Activated CD8-positive, alpha-beta T cell treated with anti-CD3 and anti-CD28 coated beads, Interleukin-2, amount 10 ng/mL, durations not matched to agents 7 days and 5 days (primary cell): Measurements from ENCODE around the gene MANEAL. TPM values are rescaled to one million over a fixed set of nuclear protein-coding genes. Genes with fewer than 3 reads are reported as not detected.

Experiments used
- total RNA-seq, 2 experiments: library from RNA; stranded (reverse); gene quantifications; one replicate each; pipeline ENCODE4 v1.2.3, GENCODE V29; 2021

The MANEAL gene
- total RNA-seq, 2 experiments from 2014 or later = 1.2 to 2.5 TPM

Other genes starting within 250 kb of the MANEAL start
- gene SNIP1, start 239.6 kb upstream of the MANEAL start, total RNA-seq = 10 to 100 TPM; 24.1 to 27.7 TPM
- not detected for gene DNALI1, start 236.9 kb upstream of the MANEAL start, total RNA-seq
- gene GNL2, start 197.9 kb upstream of the MANEAL start, total RNA-seq = 10 to 100 TPM; 50.8 to 54.4 TPM
- not detected for gene RSPO1, start 159.0 kb upstream of the MANEAL start, total RNA-seq
- gene CDCA8, start 101.3 kb upstream of the MANEAL start, total RNA-seq = 100 to 1,000 TPM in 1 of 2 experiments, 10 to 100 TPM in 1; 97.3 to 102 TPM
- not detected for gene EPHA10, start 28.7 kb upstream of the MANEAL start, total RNA-seq
- 10 to 100 TPM; 19.1 to 22.2 TPM for gene C1orf122, start 13.9 kb downstream of the MANEAL start, total RNA-seq
- 10 to 100 TPM; 17.1 to 17.3 TPM for gene YRDC, start 14.4 kb downstream of the MANEAL start, total RNA-seq
- 10 to 100 TPM; 22.4 to 27.7 TPM for gene MTF1, start 65.7 kb downstream of the MANEAL start, total RNA-seq
- 10 to 100 TPM; 40.2 to 41.1 TPM for gene INPP5B, start 153.2 kb downstream of the MANEAL start, total RNA-seq
- gene SF3A3, start 196.2 kb downstream of the MANEAL start, total RNA-seq = 10 to 100 TPM; 86.3 to 98.0 TPM
- 10 to 100 TPM; 12.4 to 13.5 TPM for gene FHL3, start 211.7 kb downstream of the MANEAL start, total RNA-seq
- 10 to 100 TPM; 39.0 to 39.5 TPM for gene UTP11, start 218.9 kb downstream of the MANEAL start, total RNA-seq